ENCODE results near the gene LRP2BP. TPM values are rescaled to one million over a fixed set of nuclear protein-coding genes. Genes with fewer than 3 reads are reported as not detected.

LRP2BP gene
- total and polyA plus RNA-seq, 4 donors: 0.09 to 0.64 (median 0.20) TPM

DNA sequence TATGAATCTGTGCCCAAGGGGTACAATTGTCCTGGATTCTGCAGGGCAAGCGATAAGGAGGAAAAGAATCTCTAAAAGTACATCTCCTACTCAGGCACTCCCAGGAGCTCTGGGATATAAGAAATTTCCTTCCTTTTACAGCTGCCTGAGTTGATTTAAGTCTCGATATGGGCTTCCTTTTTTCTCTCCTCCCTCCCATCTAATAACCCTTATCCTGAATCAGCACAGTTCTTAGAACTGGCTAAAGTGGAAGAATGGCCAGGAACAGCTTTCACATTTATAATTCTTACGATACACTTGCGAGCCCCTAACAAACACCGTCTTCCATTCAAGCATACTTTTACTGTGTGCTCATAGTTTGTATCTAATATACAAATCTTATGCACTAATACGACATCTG, 21.2 kb downstream of the LRP2BP start:
- Histone ChIP-seq H3K9ac (ENCODE audit: low read depth in 1 of 2, low read length in 2 of 2) (no peak overlapping the region), H3K27ac (ENCODE audit: low read depth in 1 of 2, low read length in 2 of 2) (no peak overlapping the region), H3K9me3 (ENCODE audit: control insufficient read depth in 4 of 4, low read length in 3 of 4) (no peaks in the 10 kb centered on the region), H3K4me3 (ENCODE audit: low read depth in 1 of 3, low read length in 3 of 3) (no peak overlapping the region), H3K4me1 (ENCODE audit: control insufficient read depth in 4 of 4, insufficient read depth in 4 of 4, low read length in 3 of 4) (no peaks in the 10 kb centered on the region), H3K36me3 (ENCODE audit: control insufficient read depth in 4 of 4, insufficient read depth in 3 of 4, low read depth in 1 of 4, low read length in 3 of 4) (peaks cover 0 to 6% (median 0%) of the 10 kb centered on the region in 4 donors), H3K27me3 (ENCODE audit: control insufficient read depth in 4 of 4, insufficient read depth in 4 of 4, low read length in 3 of 4) (no peaks in the 10 kb centered on the region)
- TF ChIP-seq, protein P1, sequence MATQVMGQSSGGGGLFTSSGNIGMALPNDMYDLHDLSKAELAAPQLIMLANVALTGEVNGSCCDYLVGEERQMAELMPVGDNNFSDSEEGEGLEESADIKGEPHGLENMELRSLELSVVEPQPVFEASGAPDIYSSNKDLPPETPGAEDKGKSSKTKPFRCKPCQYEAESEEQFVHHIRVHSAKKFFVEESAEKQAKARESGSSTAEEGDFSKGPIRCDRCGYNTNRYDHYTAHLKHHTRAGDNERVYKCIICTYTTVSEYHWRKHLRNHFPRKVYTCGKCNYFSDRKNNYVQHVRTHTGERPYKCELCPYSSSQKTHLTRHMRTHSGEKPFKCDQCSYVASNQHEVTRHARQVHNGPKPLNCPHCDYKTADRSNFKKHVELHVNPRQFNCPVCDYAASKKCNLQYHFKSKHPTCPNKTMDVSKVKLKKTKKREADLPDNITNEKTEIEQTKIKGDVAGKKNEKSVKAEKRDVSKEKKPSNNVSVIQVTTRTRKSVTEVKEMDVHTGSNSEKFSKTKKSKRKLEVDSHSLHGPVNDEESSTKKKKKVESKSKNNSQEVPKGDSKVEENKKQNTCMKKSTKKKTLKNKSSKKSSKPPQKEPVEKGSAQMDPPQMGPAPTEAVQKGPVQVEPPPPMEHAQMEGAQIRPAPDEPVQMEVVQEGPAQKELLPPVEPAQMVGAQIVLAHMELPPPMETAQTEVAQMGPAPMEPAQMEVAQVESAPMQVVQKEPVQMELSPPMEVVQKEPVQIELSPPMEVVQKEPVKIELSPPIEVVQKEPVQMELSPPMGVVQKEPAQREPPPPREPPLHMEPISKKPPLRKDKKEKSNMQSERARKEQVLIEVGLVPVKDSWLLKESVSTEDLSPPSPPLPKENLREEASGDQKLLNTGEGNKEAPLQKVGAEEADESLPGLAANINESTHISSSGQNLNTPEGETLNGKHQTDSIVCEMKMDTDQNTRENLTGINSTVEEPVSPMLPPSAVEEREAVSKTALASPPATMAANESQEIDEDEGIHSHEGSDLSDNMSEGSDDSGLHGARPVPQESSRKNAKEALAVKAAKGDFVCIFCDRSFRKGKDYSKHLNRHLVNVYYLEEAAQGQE (IDR thresholded peaks at IDR 0.05): no peak
- TF ChIP-seq RAD21 (IDR thresholded peaks at IDR 0.05) (no peak), FOXA1 (IDR thresholded peaks at IDR 0.05) (no peak), ATF3 (IDR thresholded peaks at IDR 0.05) (no peak), HNF4A (conservative IDR thresholded peaks at IDR 0.05) (no peak), CTCF (IDR thresholded peaks at IDR 0.05; ENCODE audit: low read depth, low read length, missing input control) (no peak), YY1 (IDR thresholded peaks at IDR 0.05) (no peak), SP1 (IDR thresholded peaks at IDR 0.05) (no peak), MAX (IDR thresholded peaks at IDR 0.05) (no peak), NR2F2 (IDR thresholded peaks at IDR 0.05) (no peak), GABPA (IDR thresholded peaks at IDR 0.05 in 1 of 2, conservative IDR thresholded peaks at IDR 0.05 in 1 of 2) (no peak), EGR1 (IDR thresholded peaks at IDR 0.05; ENCODE audit: low read depth in 2 of 2) (no peak)
- TF ChIP-seq, protein P2, sequence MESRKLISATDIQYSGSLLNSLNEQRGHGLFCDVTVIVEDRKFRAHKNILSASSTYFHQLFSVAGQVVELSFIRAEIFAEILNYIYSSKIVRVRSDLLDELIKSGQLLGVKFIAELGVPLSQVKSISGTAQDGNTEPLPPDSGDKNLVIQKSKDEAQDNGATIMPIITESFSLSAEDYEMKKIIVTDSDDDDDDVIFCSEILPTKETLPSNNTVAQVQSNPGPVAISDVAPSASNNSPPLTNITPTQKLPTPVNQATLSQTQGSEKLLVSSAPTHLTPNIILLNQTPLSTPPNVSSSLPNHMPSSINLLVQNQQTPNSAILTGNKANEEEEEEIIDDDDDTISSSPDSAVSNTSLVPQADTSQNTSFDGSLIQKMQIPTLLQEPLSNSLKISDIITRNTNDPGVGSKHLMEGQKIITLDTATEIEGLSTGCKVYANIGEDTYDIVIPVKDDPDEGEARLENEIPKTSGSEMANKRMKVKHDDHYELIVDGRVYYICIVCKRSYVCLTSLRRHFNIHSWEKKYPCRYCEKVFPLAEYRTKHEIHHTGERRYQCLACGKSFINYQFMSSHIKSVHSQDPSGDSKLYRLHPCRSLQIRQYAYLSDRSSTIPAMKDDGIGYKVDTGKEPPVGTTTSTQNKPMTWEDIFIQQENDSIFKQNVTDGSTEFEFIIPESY (IDR thresholded peaks at IDR 0.05): no peak
- whole genome bisulfite sequencing: 80% methylated on average over 6 of the region's 6 CpGs
- no peak for DNase-seq (ENCODE audit: low spot score)

GRCh38 chr4:185374027-185374426, 21.7 kb downstream of the LRP2BP start:
- 91% methylated on average over 7 of the region's 7 CpGs for WGBS
- TF ChIP-seq FOXA1 (IDR thresholded peaks at IDR 0.05): no peak
- TF ChIP-seq EGR1 (IDR thresholded peaks at IDR 0.05; ENCODE audit: low read depth in 2 of 2): no peak
- no peak for TF ChIP-seq ATF3 (IDR thresholded peaks at IDR 0.05)
- TF ChIP-seq HNF4A (conservative IDR thresholded peaks at IDR 0.05): no peak
- no peak for TF ChIP-seq SP1 (IDR thresholded peaks at IDR 0.05)
- H3K27ac ChIP-seq (ENCODE audit: low read depth in 1 of 2, low read length in 2 of 2): no peak overlapping the region

More at GRCh38 chr4:185374027-185374426, 21.7 kb downstream of the LRP2BP start:
- no peaks in the 10 kb centered on the region for H3K27me3 ChIP-seq (ENCODE audit: control insufficient read depth in 4 of 4, insufficient read depth in 4 of 4, low read length in 3 of 4)
- H3K4me1 ChIP-seq (ENCODE audit: control insufficient read depth in 4 of 4, insufficient read depth in 4 of 4, low read length in 3 of 4): no peaks in the 10 kb centered on the region
- no peaks in the 10 kb centered on the region for H3K9me3 ChIP-seq (ENCODE audit: control insufficient read depth in 4 of 4, low read length in 3 of 4)
- peaks cover 0 to 6% (median 0%) of the 10 kb centered on the region in 4 donors for H3K36me3 ChIP-seq (ENCODE audit: control insufficient read depth in 4 of 4, insufficient read depth in 3 of 4, low read depth in 1 of 4, low read length in 3 of 4)
- no peak overlapping the region for H3K9ac ChIP-seq (ENCODE audit: low read depth in 1 of 2, low read length in 2 of 2)
- no peak overlapping the region for H3K4me3 ChIP-seq (ENCODE audit: low read depth in 1 of 3, low read length in 3 of 3)
- no peak for DNase-seq (ENCODE audit: low spot score)

Measured in liver (tissue), 9 donors.